KMS-11 (cell line): ENCODE results near the gene GLT8D2.

Source experiments
- H2AFZ ChIP-seq: fragments of 200-600 bp; sonication (generic); 2 replicates; pipeline ENCODE4 v1.6.1; 2016; ENCODE audit warnings: antibody characterized with exemption, mixed run types, low read depth
- H3K27ac ChIP-seq: fragments of 200-600 bp; sonication (generic); 2 replicates; pipeline ENCODE4 v1.6.1; 2016; ENCODE audit warnings: mild to moderate bottlenecking, mixed run types
- H3K27me3 ChIP-seq: fragments of 200-600 bp; sonication (generic); 2 replicates; pipeline ENCODE4 v1.6.1; 2017; ENCODE audit warnings: mild to moderate bottlenecking, low read depth, mixed run types, moderate library complexity; ENCODE audit not compliant: insufficient read depth
- H3K36me3 ChIP-seq: fragments of 200-600 bp; sonication (generic); 2 replicates; pipeline ENCODE4 v1.6.1; 2017; ENCODE audit warnings: mild to moderate bottlenecking, mixed run types; ENCODE audit not compliant: insufficient read depth
- H3K4me1 ChIP-seq: fragments of 200-600 bp; sonication (generic); 2 replicates; pipeline ENCODE4 v1.6.1; 2016; ENCODE audit warnings: mild to moderate bottlenecking, low read depth, mixed run types; ENCODE audit not compliant: poor library complexity, severe bottlenecking
- H3K4me2 ChIP-seq: fragments of 200-600 bp; sonication (generic); 2 replicates; pipeline ENCODE4 v1.7.0; 2016; ENCODE audit warnings: mild to moderate bottlenecking, mixed run types
- H3K4me3 ChIP-seq: fragments of 200-600 bp; sonication (generic); IDR thresholded peaks from 2 replicates; pipeline ENCODE4 v1.6.1; 2017; ENCODE audit warnings: low read depth, low read length, mixed read lengths; ENCODE audit not compliant: insufficient read depth
- H3K79me2 ChIP-seq: fragments of 200-600 bp; sonication (generic); 2 replicates; pipeline ENCODE4 v1.6.1; 2016; ENCODE audit warnings: low read depth, mixed run types; ENCODE audit not compliant: insufficient read depth
- H3K9ac ChIP-seq: fragments of 200-600 bp; sonication (generic); 2 replicates; pipeline ENCODE4 v1.6.1; 2016; ENCODE audit warnings: mild to moderate bottlenecking, mixed run types
- H4K20me1 ChIP-seq: fragments of 200-600 bp; sonication (generic); 2 replicates; pipeline ENCODE4 v1.6.1; 2016; ENCODE audit warnings: mild to moderate bottlenecking, mixed run types; ENCODE audit not compliant: insufficient read depth
- CTCF ChIP-seq: fragments of 200-600 bp; sonication (generic); conservative IDR thresholded peaks from 2 replicates; pipeline ENCODE4 v1.6.1; 2017; ENCODE audit warnings: low read depth, mild to moderate bottlenecking, antibody characterized with exemption, low read length, moderate library complexity, mixed read lengths

The GLT8D2 gene

GRCh38 chr12:104002686-104003085, 47.3 kb downstream of the GLT8D2 start:
- Histone ChIP-seq H3K4me1 (no peaks in the 10 kb centered on the region), H4K20me1 (no peaks in the 10 kb centered on the region), H2AFZ (no peak overlapping the region), H3K4me2 (no peak overlapping the region), H3K4me3 (no peak overlapping the region), H3K79me2 (no peaks in the 10 kb centered on the region), H3K36me3 (no peaks in the 10 kb centered on the region), H3K27me3 (no peaks in the 10 kb centered on the region), H3K27ac (no peak overlapping the region), H3K9ac (no peak overlapping the region)
- no peak for TF ChIP-seq CTCF

- no peak overlapping the region for H3K4me2 ChIP-seq
- no peaks in the 10 kb centered on the region for H3K36me3 ChIP-seq
- no peaks in the 10 kb centered on the region for H3K79me2 ChIP-seq
- no peaks in the 10 kb centered on the region for H4K20me1 ChIP-seq
- H2AFZ ChIP-seq: no peak overlapping the region
- no peak for TF ChIP-seq CTCF
- H3K27me3 ChIP-seq: no peaks in the 10 kb centered on the region
- H3K4me1 ChIP-seq: no peaks in the 10 kb centered on the region
- H3K27ac ChIP-seq: no peak overlapping the region
- H3K4me3 ChIP-seq: no peak overlapping the region
- no peak overlapping the region for H3K9ac ChIP-seq
Measured at GRCh38 chr12:104000807-104001434, 49.1 kb downstream of the GLT8D2 start.

GRCh38 chr12:103998976-103999375, 51.0 kb downstream of the GLT8D2 start:
- H3K4me3 ChIP-seq: no peak overlapping the region
- no peaks in the 10 kb centered on the region for H3K27me3 ChIP-seq
- no peak overlapping the region for H2AFZ ChIP-seq
- H3K27ac ChIP-seq: no peak overlapping the region
- H4K20me1 ChIP-seq: no peaks in the 10 kb centered on the region
- no peak for TF ChIP-seq CTCF
- no peaks in the 10 kb centered on the region for H3K4me1 ChIP-seq
- no peaks in the 10 kb centered on the region for H3K36me3 ChIP-seq
- no peak overlapping the region for H3K9ac ChIP-seq
- H3K4me2 ChIP-seq: no peak overlapping the region
- H3K79me2 ChIP-seq: no peaks in the 10 kb centered on the region

- no peak for TF ChIP-seq CTCF
- Histone ChIP-seq H3K36me3 (no peaks in the 10 kb centered on the region), H3K27me3 (no peaks in the 10 kb centered on the region), H3K79me2 (no peaks in the 10 kb centered on the region), H3K27ac (no peak overlapping the region), H3K4me3 (no peak overlapping the region), H3K9ac (no peak overlapping the region), H3K4me2 (no peak overlapping the region), H2AFZ (no peak overlapping the region), H4K20me1 (no peaks in the 10 kb centered on the region), H3K4me1 (no peaks in the 10 kb centered on the region)
Measured at GRCh38 chr12:103997286-103997900, 52.6 kb downstream of the GLT8D2 start.
